ENCODE measurements around the gene DUSP8.

The DUSP8 gene

DNA sequence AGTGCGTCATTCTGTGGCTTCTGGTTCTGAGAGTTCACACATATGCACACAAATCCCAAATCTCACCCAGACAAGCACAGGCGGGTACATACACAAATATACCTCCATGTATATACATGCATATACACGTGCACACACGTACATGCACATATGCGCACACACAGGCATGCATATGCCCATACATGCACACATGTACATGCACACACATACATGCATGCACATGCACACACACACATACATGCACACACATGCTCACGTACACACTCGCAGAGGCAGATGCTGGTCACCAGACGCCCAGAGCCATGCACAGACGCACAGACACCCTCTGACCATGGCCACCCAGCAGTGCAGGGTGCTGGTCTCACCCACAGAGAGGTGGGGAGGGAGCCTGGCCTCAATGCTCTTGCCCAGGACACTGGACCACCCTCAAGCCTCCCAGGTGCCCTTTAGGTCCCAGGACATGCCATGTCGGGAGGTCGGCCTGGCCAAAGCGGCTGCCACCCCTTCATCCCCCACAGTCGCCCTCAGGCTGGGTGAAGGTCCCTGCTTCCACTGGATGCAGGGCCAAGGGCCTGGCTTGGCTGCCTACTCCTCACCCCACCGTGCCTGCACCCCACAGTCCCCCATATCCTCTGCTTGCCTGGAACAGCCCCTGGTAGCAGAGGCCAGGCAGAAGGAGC lies 9.5 kb downstream of the DUSP8 start:
- TF ChIP-seq CTCF (IDR thresholded peaks at IDR 0.05; ENCODE audit: borderline replicate concordance, insufficient read depth, low read depth, low read length) = no peak
- no peak overlapping the region for H3K4me3 ChIP-seq (ENCODE audit: low read depth, low read length)

DNA sequence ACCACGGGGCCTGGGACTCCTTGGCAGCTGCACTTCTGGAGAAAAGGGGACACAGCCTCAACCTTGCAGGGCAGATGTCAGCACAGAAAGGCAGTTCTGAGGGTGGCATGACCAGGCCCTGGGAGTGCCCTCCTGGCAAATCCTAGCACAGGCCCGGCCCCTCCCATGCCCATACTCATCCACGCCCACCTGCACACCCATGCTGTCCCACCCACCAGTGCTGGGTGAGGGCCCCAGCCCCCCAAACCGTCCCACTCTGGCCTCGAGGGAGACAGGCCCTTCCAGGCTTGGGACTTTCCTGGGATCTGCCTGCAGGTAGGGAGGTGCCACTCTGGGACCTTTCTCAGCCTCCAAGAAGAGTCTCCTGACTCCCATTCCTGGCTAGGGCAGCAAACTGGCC lies 10.1 kb downstream of the DUSP8 start:
- no peak overlapping the region for H3K4me3 ChIP-seq (ENCODE audit: low read depth, low read length)
- no peak for TF ChIP-seq CTCF (IDR thresholded peaks at IDR 0.05; ENCODE audit: borderline replicate concordance, insufficient read depth, low read depth, low read length)

- no peak overlapping the region for H3K4me3 ChIP-seq (ENCODE audit: low read depth, low read length)
- no peak for TF ChIP-seq CTCF (IDR thresholded peaks at IDR 0.05; ENCODE audit: borderline replicate concordance, insufficient read depth, low read depth, low read length)
Measured at GRCh38 chr11:1561266-1561665, 10.8 kb downstream of the DUSP8 start.

- no peak for TF ChIP-seq CTCF (IDR thresholded peaks at IDR 0.05; ENCODE audit: borderline replicate concordance, insufficient read depth, low read depth, low read length)
- H3K4me3 ChIP-seq (ENCODE audit: low read depth, low read length) = no peak overlapping the region
Measured at GRCh38 chr11:1560649-1561251, 11.3 kb downstream of the DUSP8 start.

DNA sequence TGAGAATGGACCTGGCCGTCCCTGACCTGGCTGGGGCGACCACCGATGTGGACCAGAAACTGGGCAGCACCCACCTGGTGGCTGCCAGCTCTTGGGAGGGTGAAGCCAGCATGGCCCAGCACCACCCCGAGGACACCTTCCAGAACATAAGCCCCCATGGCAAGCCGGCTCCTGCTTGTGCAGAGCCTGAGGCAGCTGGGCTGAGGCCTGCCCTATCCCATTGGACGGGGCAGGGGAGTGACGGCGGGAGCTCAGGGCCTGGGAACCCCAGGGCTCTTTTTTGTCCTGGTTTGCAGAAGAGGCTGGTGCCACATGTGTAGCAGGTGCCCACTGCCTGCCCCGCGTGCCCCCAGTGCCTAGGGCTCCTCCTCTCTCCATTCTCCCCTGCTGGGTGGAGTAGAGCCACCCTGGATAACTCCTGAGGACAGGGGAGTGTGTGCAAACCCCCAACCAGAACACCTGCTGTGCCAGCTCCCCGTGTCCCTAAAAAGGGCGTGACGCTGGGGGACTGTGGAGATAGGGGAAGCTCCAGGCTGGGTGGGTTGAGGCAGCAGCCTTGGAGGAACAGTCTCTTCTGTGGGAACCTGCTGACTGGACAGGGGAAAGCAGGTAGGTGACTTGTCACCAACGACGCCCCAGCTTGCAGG lies 11.9 kb downstream of the DUSP8 start:
- no peak for TF ChIP-seq CTCF (IDR thresholded peaks at IDR 0.05; ENCODE audit: borderline replicate concordance, insufficient read depth, low read depth, low read length)
- H3K4me3 ChIP-seq (ENCODE audit: low read depth, low read length) = no peak overlapping the region

DNA sequence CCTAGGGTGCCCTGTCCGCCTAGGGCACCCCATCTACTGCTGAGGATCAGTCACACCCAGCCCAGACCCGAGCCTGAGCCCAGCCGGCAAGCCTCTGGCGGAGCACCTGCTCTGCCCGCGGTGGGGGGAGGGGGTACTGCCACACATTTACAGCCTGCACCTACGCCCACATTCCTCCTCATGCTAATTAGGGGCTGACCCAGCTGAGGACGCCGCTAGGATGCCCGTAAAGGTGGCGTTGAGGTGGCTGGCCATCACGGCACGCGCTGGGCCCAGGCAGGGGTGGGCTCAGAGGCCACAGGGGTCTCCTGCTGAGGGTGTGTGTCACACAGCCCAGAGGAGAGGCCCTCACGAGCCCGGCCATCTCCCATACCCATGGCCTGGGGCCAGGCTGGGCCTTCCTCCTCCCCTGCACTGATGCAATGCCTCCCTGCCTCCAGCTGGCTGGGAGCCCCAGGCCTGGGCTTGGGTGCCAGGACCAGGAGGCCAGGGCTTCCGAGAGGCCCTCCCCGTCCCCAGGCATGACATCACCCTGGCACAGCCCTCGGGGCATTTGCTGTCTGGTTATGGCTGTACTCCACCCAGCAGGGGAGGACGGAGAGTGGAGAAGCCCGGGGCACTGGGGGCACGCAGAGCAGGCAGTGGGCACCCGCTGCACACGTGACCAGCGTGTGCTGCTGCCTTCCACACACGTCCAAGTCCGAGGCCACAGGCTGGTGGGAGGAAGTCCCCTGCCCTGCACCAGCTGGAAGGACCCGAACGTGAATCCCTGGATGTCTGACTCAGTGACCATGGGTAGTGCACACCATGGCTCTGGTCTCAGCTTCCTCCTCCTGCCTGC lies 12.7 kb downstream of the DUSP8 start:
- no peak for TF ChIP-seq CTCF (IDR thresholded peaks at IDR 0.05; ENCODE audit: borderline replicate concordance, insufficient read depth, low read depth, low read length)
- H3K4me3 ChIP-seq (ENCODE audit: low read depth, low read length) = no peak overlapping the region

Measured in GM12875 (cell line).